Measurements from ENCODE around the gene SH3RF3. TPM values are rescaled to one million over a fixed set of nuclear protein-coding genes. Genes with fewer than 3 reads are reported as not detected.

The SH3RF3 gene
- total and polyA plus RNA-seq, 9 of the 15 experiments (the other 6 are each of a cell fraction or from before 2014, with no cell fraction given) = 0.02 TPM; not detected in 8

- no peak for TF ChIP-seq DEAF1 (CRISPR knock-in tag; IDR thresholded peaks at IDR 0.05)
Measured at GRCh38 chr2:109210431-109211200, 81.6 kb downstream of the SH3RF3 start (continued).

GRCh38 chr2:109211315-109211714 lies 82.3 kb downstream of the SH3RF3 start:
- DNase-seq (ENCODE audit: extremely low read depth in 1 of 4, low spot score in 3 of 4) = no peak
- H3K79me2 ChIP-seq (ENCODE audit: control insufficient read depth, insufficient read depth, low read length) = no peaks in the 10 kb centered on the region
- H3K9me1 ChIP-seq (ENCODE audit: control insufficient read depth, insufficient read depth, low read length) = no peaks in the 10 kb centered on the region
- H3K4me1 ChIP-seq (replicated peaks in 1 of 2; ENCODE audit: control insufficient read depth in 2 of 2, insufficient read depth in 2 of 2, low read length in 2 of 2) = peaks cover 8 to 10% of the 10 kb centered on the region in 2 experiments; a peak in 4 of 5 replicates
- no peak overlapping the region for H3K9ac ChIP-seq (ENCODE audit: insufficient read depth in 1 of 2, low read depth in 2 of 2, low read length in 2 of 2)
- no peaks in the 10 kb centered on the region for H3K9me3 ChIP-seq (replicated peaks; ENCODE audit: control insufficient read depth, insufficient read depth, low read depth, low read length)
- peaks cover 14% of the 10 kb centered on the region for H4K20me1 ChIP-seq (replicated peaks; ENCODE audit: control insufficient read depth, insufficient read depth, low read length)
- CTCF ChIA-PET (ENCODE audit: low intra/inter-chr PET ratio) = no interaction called here
- no peaks in the 10 kb centered on the region for H3K36me3 ChIP-seq (ENCODE audit: control insufficient read depth, insufficient read depth, low read length)
- in situ Hi-C loops (cut with MboI) (no loop called here), intact Hi-C loops (cut with micrococcal nuclease) (no loop called here)
- H3K27me3 ChIP-seq (ENCODE audit: control insufficient read depth in 2 of 2, insufficient read depth in 2 of 2, low read length in 2 of 2) = peaks cover 8 to 69% of the 10 kb centered on the region in 2 experiments
- H3K4me2 ChIP-seq (ENCODE audit: insufficient read depth, low read length) = no peak overlapping the region
- WGBS (ENCODE audit: insufficient coverage, low coverage, missing lambda C conversion rate) = 6% methylated on average over 9 of the region's 10 CpGs
- TF ChIP-seq PRDM10 (IDR thresholded peaks at IDR 0.05; ENCODE audit: partially characterized antibody) (peak; percentile 78), TAL1 (IDR thresholded peaks at IDR 0.05) (no peak), ELK1 (CRISPR knock-in tag; IDR thresholded peaks at IDR 0.05) (no peak), COPS2 (conservative IDR thresholded peaks at IDR 0.05) (no peak), PHB2 (IDR thresholded peaks at IDR 0.05; ENCODE audit: low read depth) (no peak), CBX8 (IDR thresholded peaks at IDR 0.05; ENCODE audit: borderline replicate concordance, extremely low read depth, low read depth, low read length, poor library complexity, severe bottlenecking) (no peak)
- no peak overlapping the region for H2AFZ ChIP-seq (ENCODE audit: low read depth, low read length)
- POLR2A ChIA-PET = no interaction called here
- BruUV-seq (replicated peaks) = no TSS peak
- H3K27ac ChIP-seq (ENCODE audit: extremely low read depth, low read depth, low read length) = no peak overlapping the region
- no peak for ATAC-seq
- H3K4me3 ChIP-seq = no peak overlapping the region
- no peak for FAIRE-seq
